GM19468 (cell line): ENCODE measurements around the gene CDKN3.
"Not testable (repeated sequence)": the region's sequence is repeated elsewhere in the genome, so short reads cannot be mapped to it uniquely, and the experiment has no call there.

ENCODE experiments used
- ATAC-seq: cut with Tn5 transposase; IDR thresholded peaks from one replicate; pipeline ENCODE4 v1.9.1; 2021; ENCODE audit warnings: mild to moderate bottlenecking, moderate library complexity, moderate number of reproducible peaks; ENCODE audit not compliant: unreplicated experiment; ENCODE audit errors: extremely low read depth

The CDKN3 gene

GRCh38 chr14:54411371-54411770 is 14.6 kb downstream of the CDKN3 start:
- ATAC-seq: no peak

- ATAC-seq: no peak
Measured at GRCh38 chr14:54420478-54421142, 23.8 kb downstream of the CDKN3 start.

- ATAC-seq: no peak
Measured at GRCh38 chr14:54423991-54424390, 27.2 kb downstream of the CDKN3 start.

- no peak for ATAC-seq
Measured at GRCh38 chr14:54424479-54424901, 27.7 kb downstream of the CDKN3 start.

GRCh38 chr14:54425068-54425467 is 28.3 kb downstream of the CDKN3 start:
- ATAC-seq: no peak

GRCh38 chr14:54425537-54426274 is 28.9 kb downstream of the CDKN3 start:
- no peak for ATAC-seq

- ATAC-seq: no peak
Measured at GRCh38 chr14:54427871-54428270, 31.1 kb downstream of the CDKN3 start.

- ATAC-seq: no peak
Measured at GRCh38 chr14:54428527-54428926, 31.7 kb downstream of the CDKN3 start.

GRCh38 chr14:54435500-54435981 is 38.7 kb downstream of the CDKN3 start:
- ATAC-seq: peak; percentile 48

- not testable (repeated sequence) for ATAC-seq
Measured at GRCh38 chr14:54437954-54438353, 41.1 kb downstream of the CDKN3 start.

GRCh38 chr14:54438703-54439102 is 41.9 kb downstream of the CDKN3 start:
- no peak for ATAC-seq

- no peak for ATAC-seq
Measured at GRCh38 chr14:54440037-54440436, 43.2 kb downstream of the CDKN3 start.

GRCh38 chr14:54440476-54440872 is 43.7 kb downstream of the CDKN3 start:
- no peak for ATAC-seq

GRCh38 chr14:54440873-54441868 is 44.4 kb downstream of the CDKN3 start, which contains the start of gene CNIH1:
Gene CNIH1 (minus strand): TSS chr14:54441374. CDS start chr14:54441327, 47 bp downstream.
- ATAC-seq: peak; percentile 94

- ATAC-seq: not testable (repeated sequence)
Measured at GRCh38 chr14:54442961-54443360, 46.2 kb downstream of the CDKN3 start.

- ATAC-seq: no peak
Measured at GRCh38 chr14:54443981-54444380, 47.2 kb downstream of the CDKN3 start.

- no peak for ATAC-seq
Measured at GRCh38 chr14:54444681-54445080, 47.9 kb downstream of the CDKN3 start.

- no peak for ATAC-seq
Measured at GRCh38 chr14:54446161-54446693, 49.4 kb downstream of the CDKN3 start.

GRCh38 chr14:54447231-54447692 is 50.5 kb downstream of the CDKN3 start:
- no peak for ATAC-seq

GRCh38 chr14:54450535-54450934 is 53.7 kb downstream of the CDKN3 start:
- no peak for ATAC-seq
